HG03442 (cell line): ENCODE results near the gene INPP5D.
A peak's percentile ranks its signal among the peaks of the same experiment; 100 is the strongest.
"Not testable (repeated sequence)": the region's sequence is repeated elsewhere in the genome, so short reads cannot be mapped to it uniquely, and the experiment has no call there.

ENCODE experiments used
- ATAC-seq: cut with Tn5 transposase; IDR thresholded peaks from one replicate; pipeline ENCODE4 v1.9.1; 2021; ENCODE audit warnings: mild to moderate bottlenecking, moderate library complexity; ENCODE audit not compliant: unreplicated experiment

Gene INPP5D

DNA sequence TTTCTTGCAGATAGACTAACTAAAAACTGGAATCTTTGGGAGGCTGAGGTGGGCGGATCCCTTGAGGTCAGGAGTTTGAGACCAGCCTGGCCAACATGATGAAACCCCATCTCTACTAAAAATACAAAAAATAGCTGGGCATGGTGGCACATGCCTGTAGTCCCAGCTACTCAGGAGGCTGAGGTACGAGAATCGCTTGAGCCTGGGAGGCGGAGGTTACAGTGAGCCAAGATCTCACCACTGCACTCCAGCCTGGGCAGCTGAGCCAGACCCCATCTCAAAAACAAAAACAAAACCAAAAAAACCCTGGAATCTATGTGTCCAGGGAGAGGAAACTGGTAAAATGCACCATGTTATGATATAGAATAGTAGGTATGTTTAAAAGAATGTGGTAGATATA is 7.6 kb upstream of the INPP5D start:
- not testable (repeated sequence) for ATAC-seq

DNA sequence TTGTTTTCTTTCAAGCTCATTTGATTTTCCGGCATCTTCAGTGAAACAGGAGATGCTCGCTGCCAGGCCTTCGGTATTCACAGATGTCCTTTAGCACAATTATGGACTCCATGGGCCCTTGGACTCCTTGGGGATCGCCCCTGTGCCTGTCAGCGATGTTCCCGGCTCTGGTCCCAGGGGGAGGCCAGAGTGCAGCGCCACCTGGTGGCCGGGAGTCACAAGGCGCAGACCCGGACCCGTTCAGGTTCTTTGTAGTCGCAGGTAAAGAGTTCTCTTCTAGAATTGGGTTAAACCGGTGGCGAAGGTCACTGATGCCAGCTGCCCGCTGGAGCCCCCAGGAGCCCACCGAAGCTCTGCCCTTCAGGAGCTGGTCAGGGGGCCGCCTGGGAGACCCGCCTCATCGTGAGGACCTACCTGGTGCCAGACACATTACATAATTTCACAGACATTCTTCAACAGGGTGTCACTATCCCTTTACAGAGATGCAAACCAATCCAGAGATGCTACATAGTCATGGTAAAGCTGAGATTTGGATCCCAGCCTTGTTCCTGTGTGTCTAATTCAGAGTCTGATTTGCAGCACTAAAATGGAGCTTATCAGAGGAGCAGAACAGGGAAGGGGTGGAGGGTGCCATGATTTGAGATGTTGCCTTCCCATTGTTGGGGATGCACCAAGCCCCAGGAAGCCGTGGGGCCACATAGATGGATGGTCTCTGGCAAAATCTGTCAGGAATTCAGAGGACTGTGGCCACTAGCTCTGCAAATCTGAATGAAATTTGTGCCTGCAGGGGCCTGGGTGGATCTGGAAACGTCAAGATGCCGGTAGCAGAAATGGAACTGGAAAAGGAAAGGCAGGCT is 6.0 kb upstream of the INPP5D start:
- ATAC-seq = no peak

DNA sequence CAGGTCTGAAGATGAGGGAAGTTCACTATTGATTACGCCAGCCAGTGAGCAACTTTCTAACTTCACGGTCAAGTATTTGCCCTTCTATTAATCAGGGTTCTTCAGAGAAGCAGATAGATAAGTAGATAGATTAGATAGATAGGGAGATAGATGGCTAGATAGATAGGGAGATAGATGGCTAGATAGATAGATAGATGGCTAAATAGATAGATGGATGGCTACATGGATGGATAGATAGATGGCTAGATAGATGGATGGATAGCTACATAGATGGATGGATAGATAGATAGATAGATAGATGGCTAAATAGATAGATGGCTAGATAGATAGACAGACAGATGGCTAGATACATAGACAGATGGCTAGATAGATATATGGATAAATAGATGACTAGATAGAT is 4.8 kb upstream of the INPP5D start:
- no peak for ATAC-seq

DNA sequence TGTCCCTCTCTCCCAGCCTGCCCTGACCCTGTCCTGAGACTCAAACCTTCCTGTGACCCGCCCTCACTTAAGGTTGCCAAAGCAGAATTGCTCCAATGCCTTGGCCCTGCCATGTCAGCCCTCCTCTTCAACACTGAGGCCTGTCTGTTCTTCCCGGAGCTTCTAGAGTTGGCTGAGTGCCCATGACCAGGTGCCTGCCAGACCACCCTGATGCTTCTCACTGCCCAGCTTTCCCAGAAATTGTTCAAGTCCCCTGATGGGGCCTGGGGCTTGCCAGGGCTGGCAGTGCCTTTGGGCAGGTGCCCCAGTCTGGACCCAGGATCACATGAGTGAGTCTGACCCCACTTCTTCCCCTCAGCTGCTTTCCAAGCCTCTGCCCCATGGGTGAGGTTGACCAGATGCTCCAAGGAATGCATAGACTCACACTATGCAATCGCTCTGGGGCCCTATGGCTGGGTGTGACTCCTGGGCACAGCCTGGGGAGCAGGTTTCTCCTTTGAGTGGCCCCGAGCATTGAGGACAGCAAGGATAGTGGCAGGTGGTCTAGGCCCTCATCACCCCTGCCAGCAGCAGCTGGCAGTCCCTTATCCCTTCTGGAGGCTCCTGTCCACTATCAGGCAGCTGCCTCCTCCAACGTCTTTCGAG is 3.1 kb upstream of the INPP5D start:
- no peak for ATAC-seq

DNA sequence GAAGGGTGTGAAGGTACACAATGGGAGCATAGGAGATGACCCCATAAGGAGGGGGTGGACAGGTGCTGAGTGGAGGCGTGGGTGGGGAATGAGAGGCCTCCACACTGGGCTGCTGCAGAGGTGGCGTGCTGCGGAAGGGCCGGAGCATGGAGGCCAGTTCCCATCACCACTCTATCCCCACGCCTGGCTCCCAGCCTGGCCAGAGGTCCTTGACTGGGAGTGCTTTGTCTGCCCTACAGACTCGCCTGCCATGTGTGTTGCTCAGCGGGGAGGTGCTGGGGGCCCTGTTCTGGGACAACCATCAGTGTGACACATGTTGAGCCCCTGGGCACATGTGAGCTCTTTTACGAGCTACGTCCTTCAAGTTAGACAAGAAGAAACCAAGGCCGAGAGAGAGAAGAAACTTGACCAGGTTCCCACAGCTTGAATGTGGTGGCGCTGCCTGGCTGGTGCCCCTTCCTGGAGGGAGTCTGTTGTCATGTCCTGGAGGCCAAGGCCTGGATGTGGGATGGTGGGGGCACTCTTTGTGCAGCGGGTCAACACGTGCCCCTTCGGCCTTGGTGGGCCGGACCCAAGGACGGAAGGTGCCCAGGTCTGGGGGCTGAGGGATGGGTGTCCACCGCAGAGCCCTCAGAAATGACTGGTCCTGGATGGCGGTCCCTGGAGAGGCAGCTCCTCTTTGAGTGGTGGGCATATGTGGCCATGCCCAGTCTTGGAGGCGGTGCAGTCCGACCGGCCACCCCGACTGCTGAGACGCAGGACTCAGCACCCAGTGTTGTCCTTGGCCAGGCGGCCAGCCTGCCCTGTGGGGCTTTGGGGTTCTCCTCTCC is 1.2 kb upstream of the INPP5D start:
- ATAC-seq = no peak

DNA sequence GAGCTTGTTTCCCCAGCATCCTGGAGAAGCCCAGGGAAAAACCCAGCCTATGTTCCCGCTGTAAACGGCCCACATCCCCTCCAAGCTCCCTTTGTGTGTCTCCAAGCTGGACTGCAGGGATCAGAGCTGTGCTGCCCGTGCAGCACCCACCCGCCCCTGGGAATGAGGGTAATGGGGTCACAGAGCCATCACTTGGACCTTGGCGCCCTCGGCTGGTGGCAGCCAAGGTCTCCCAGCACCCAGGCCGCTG is 670 bp upstream of the INPP5D start:
- no peak for ATAC-seq

DNA sequence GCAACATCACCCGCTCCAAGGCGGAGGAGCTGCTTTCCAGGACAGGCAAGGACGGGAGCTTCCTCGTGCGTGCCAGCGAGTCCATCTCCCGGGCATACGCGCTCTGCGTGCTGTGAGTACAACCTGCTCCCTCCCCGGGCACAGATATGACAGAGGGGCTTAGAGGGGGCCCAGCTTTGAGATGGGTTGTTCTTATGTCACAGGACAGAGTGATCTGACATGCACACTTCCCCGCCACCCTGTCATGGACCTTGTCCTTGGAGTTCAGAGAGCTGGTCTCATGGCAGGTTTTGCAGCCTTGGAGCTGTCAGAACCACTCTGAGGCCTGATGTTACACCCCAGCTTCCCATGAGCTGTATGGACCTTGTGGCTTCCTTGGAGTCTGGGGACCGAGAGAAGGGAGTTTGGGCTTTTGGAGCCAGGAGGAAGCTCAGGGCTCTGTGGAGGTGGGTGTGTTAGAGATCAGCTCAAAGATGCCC is 398 bp downstream of the INPP5D start:
- ATAC-seq = peak; percentile 1

DNA sequence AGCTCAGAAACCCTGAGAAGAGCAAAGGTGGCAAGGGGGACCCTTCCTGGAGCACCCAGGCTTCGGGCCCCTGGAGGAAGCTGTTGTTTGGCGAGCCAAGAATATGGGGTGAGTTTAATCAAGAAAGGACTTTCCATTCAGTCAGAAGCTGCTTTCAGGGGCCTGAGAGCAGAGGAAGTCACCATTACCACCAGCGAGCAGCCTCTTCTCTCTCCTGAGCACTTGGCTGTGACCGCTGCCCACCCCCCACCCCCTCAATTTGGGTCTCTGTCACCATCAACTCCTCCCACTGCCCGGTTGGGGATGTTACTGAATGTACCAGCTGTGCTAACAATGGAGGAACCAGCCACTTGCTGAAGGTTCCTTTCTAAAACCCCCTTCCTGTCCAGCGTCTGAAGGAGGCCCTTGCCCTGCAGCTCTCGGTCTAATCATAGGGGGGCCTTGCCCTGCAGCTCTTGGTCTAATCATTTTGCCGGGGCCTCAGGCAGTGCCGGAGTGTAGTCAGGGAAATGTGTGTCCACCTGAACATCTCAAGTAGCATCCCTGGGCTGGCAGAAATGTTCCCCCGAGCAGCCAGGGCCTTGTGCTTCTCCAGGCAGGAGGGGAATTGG is 943 bp downstream of the INPP5D start:
- ATAC-seq = no peak

DNA sequence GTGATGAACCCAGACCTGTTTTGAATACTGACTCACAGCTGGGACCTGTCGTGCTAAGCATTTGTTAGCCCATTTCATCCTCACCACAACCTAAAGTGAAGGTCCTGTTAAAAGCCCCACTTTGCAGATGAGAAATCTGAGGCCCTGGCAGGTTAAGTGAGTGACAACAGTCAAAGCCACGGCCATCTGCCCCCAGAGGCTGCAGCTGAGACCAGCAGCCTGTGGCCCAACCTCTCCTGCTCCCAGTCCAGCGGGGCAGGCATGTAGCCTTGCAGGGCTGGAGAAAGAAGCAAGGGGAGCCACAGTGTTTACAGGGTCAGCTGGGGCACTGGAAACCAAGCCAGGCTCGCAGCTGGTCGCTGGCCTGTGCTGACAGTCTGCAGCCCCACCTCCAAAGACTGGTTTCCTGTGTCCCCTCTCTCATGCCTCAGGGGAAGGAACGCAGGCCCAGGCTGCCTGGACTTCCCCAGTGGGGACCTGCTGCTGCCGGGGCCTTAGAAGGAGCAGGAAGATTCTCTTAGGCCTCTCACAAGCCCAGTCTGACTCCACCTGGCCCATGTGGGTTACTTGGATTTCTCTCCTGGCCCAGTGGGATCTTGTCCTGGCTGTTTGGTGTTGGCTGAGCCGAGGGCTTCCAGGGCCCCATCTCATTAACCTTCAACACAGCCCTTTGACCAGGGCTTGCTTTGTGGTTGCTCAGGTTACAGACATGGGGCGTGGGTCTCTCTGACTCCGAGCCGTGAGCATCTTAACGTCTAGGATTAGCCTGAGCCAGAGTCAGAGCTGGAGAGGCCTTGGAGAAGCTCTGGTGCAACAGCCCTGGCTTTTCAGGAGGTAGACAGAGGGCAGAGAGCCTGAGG is 1.7 kb downstream of the INPP5D start:
- ATAC-seq = no peak

DNA sequence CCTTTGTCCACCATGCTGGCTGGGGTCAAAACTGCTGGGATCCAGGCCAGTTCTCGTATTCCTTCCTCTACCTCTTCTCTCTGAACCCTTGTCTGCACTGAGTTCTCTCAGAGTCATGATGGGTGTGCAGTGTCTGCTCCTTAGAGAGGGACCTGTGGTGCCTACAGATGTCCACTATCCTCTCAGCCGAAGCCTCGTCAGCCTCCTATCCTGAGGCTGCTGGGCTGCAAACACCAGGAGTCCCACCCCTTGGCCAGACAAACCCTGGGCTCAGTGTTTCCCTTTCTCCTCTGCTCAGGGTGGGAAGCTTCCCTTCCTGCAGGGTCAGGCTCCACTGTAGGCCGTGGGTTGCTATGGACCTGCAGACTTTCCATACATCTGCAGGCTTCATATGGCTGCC is 2.3 kb downstream of the INPP5D start:
- no peak for ATAC-seq

DNA sequence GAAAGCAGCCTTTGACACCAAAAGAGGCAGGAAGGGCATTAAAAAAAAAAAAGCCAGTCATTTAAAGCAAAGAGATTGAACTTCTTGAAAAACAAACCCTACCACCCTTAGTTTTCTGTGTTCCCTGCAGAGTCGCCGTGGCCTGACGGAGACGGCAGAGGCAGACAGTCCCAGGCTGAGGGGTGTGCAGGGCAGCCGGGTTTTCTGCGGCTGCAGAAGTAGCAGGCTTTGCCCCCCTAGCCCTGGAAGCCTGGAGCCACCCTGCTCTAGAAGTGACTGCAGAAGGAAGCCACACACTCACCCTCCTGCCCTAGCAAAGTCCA is 2.8 kb downstream of the INPP5D start:
- no peak for ATAC-seq

DNA sequence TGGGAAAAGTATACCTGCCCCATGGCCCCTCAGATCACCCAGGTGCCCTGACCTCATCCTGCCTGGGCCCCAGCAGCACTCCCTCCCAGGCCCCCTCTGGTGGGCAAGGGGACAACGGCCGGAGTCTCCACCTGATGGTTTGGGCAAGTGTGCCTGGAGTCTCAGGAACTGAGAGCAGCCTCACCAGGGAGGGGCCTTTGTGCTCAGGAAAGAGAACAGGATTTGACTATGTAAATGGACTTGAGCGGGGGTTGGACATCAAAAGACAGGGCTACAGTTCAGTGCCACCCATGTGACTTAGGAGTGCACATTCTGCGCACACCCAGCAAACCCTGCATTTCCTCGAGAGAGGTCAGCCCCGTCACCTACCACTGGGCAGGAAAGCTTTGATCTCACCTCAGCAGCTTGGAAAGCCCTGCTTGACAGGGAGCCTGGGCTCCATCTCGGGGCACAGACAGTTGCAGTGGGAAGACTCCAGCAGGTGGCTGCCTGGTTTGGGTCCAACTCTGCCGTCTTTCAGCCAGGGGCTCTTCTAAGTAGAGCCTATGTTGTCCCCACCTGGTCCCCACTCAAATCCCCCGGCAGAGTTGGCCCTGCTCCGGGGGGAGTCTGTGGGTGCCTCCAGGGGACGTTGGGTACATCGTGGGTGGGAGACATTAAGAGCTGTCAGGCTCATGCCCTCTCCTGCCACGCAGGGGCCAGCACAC is 3.3 kb downstream of the INPP5D start:
- peak; percentile 36 for ATAC-seq

DNA sequence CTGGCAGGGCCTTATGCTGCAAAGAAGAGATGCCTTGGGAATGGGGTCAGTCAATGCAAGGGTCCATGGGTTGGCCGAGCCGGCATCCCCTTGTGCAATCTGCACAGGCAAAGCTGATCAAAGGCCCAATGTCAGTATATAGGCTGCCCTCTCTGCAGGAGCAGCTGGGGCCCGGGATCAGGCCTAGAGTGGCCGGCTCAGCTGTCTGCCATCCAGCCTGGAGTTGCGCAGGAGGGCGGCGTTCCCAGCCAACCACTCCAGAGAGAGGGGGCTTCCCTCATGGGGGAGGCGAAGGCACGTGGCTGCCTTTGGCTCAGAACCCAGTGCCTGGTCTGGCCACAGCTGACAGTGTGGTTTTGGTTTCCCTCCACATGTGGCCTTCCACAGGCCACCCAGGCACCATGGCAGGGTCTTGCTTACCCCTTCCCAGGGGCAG is 3.9 kb downstream of the INPP5D start:
- ATAC-seq = no peak

DNA sequence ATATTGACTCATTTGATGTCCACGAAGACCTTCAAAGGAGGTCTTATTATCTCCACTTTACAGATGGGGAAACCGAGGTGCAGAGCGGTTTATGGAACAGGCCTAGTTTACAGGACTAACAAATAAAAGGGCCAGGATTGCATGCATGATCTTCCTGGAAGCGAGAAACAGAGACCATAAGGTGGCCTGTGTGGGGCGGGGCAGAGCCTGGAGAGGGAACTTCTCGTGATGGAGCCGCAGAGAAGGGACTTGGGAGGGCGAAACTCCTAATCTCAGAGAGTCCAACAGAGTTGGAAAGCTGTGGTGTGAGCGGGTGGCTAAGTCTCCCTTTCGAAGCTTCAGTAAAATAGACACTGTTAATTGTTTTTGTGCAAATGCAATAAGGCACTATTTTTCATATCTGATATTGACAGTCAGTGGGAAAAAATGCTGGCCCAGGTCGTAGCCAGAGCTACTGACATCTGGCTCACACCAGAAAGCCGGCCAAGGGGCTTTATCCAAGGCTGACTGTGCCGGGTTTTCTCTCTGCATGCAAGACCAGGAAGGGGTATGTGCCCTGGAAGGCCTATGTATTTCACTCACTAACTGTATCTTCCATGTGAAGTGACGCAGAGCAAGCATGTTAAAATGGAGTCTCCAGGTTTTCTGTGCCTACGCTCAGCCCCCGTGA is 4.5 kb downstream of the INPP5D start:
- no peak for ATAC-seq

DNA sequence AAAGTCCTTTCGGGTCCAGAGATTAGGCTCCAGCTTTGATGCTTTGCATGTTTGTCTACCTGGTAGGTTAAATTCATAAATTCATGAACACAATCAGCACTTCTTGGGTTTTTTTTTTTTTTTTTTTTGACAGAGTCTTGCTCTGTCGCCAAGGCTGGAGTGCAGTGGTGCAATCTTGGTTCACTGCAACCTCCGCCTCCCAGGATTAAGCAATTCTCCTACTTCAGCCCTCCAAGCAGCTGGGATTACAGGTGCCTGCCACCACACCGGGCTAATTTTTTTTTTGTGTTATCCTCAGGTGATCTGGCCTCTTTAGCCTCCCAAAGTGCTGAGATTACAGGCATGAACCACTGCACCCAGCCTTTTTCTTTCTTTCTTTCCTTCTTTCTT is 5.1 kb downstream of the INPP5D start:
- ATAC-seq = not testable (repeated sequence)

DNA sequence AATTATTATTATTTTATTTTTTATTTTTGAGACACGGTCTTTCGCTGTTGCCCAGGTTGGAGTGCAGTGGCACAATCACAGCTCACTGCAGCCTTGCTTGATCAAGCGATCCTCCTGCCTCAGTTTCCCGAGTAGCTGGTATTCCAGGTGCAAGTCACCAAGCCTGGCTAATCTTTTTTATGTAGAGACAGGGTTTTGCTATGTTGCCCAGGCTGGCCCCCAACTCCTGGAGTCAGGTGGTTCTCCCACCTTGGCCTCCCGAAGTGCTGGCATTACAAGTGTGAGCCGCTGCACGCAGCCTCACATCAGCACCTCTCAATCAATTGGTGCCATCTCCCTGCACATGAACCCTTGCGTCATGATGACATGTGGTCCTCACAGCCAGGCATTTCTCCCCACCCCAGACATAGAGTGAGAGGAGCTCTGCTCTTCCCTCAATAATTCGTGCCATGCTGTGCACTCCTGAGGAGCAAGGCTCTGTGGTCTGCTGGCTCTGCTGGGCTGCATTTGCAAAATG is 5.9 kb downstream of the INPP5D start:
- no peak for ATAC-seq

DNA sequence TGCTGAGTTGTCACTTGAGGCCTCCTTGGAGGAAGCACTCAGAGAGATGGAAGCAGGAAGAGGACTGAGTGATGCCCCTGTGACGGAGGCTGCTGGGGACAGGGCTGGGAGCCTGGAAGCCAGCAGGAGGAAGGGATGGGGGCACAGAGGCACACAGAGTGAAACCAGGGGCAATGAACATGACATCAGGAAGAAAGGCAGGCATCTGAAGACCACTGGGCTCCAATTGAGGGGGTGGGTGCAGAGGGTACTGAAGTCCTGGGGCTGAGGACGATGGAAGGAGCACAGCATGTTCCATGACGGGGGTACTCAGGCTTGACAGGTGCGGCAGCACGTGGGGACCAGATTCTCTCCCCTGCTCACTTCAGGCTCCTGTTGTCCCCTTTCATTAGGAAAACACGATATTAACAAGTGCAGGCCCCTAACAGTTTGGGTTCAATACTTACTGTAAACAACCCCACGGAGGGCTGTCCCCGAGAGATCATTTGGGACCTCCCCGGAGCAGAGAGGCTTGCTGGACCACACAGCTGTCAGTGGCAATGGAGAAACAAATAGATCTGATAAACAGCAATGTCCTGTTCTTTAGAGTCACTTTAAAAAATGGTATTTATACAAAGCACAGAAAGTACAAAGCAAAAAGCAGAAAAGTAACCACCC is 8.7 kb downstream of the INPP5D start:
- no peak for ATAC-seq

DNA sequence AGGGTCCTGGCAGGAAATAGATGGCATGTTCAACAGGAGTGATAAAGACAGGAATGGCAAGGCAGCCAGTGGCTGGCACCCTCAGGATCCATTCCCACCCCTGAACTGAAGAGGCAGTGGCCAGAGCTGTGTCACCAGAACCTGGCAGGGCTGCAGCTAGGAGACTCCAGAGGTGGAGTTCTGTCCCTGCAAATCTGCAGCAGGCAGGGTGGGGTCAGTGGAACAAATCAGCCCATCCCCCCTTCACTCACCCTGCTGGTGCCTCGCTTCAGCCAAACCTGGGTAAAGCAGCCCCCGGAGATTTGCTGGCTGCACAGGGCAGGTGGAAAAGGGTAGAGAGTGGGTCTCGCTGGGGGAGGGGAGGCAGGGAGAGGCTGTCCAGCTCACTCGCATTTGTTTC is 12.7 kb downstream of the INPP5D start:
- no peak for ATAC-seq

DNA sequence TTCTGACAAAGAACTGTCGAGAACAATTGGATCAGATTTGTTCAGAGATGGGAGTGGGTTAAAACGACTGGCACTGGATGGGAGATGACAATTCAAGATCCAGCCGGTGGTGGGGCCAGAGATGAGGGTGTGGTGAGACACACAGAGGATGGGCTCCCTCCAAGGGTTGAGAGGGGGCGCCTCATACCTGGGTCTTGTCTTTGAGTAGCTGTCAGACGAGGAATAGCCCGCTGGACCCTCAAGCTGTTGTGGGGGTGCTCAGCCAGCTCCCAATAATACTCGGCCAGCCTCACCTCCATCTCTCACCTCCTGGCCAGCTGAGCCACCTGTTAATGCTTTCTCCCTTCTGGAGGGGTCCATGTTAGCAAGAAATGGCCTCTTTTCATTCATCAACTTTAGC is 14.0 kb downstream of the INPP5D start:
- ATAC-seq = no peak
